Thyroid gland (tissue), 4 donors: ENCODE measurements around the gene RNF128. TPM values are rescaled to one million over a fixed set of nuclear protein-coding genes. Genes with fewer than 3 reads are reported as not detected.

Source experiments
- DNase-seq, 2 donors: peaks; one replicate each; pipeline ENCODE4 v3.0.0-alpha.2; 2019
- H3K27ac ChIP-seq, 3 donors: fragments of 200-600 bp; sonication (generic); 1 replicate in 2 of 3; 2 replicates in 1 of 3; pipeline ENCODE4 v1.5.1; 2016 to 2019; ENCODE audit warnings: mild to moderate bottlenecking in 1 of 3, moderate library complexity in 1 of 3
- H3K27me3 ChIP-seq: fragments of 200-600 bp; sonication (generic); one replicate; pipeline ENCODE4 v1.5.1; 2019
- H3K36me3 ChIP-seq, 2 donors: fragments of 200-600 bp; sonication (generic); one replicate each; pipeline ENCODE4 v1.5.1; 2016 to 2019
- H3K4me1 ChIP-seq, 2 donors: fragments of 200-600 bp; sonication (generic); one replicate each; pipeline ENCODE4 v1.5.1; 2017 to 2019
- H3K4me3 ChIP-seq, 3 donors: fragments of 200-600 bp; sonication (generic); replicated peaks in 1 of 3; 1 replicate in 2 of 3; 2 replicates in 1 of 3; pipeline ENCODE4 v1.5.1; 2016; ENCODE audit warnings: mild to moderate bottlenecking in 1 of 3
- H3K9me3 ChIP-seq: fragments of 200-600 bp; sonication (generic); one replicate; pipeline ENCODE4 v1.5.1; 2017
- POLR2A ChIP-seq, 2 donors: fragments of 450-650 bp; IDR thresholded peaks; one replicate each; pipeline ENCODE4 v1.6.1; 2017; ENCODE audit warnings: antibody characterized with exemption in 2 of 2, mild to moderate bottlenecking in 2 of 2, moderate library complexity in 1 of 2
- WGBS, 2 donors: methylation state at CpG; one replicate each; pipeline ENCODE4 v1.1.5; 2017; 5-methylcytosine and 5-hydroxymethylcytosine counted together
- intact Hi-C: fragments of 100-400 bp; cut with DNase I; formaldehyde crosslinking; loops from one replicate; pipeline ENCODE4 v1.15.1; 2023
- total RNA-seq, 4 donors: library from RNA; depleted of rRNA; stranded (reverse); fragments of >200 nt; gene quantifications; one replicate each; pipeline ENCODE4 v1.2.3, GENCODE V29; 2016
- TF ChIP-seq, protein P1 (sequence below), 6 experiments: fragments of 200-600 bp in 3 of 6; fragments of 450-650 bp in 3 of 6; sonication (generic) in 3 of 6; IDR thresholded peaks; one replicate each; pipeline ENCODE4 v1.5.1; 2016 to 2019; ENCODE audit warnings: antibody characterized with exemption in 6 of 6, mild to moderate bottlenecking in 2 of 6, inconsistent platforms in 1 of 6, moderate library complexity in 1 of 6

The RNF128 gene, protein sequence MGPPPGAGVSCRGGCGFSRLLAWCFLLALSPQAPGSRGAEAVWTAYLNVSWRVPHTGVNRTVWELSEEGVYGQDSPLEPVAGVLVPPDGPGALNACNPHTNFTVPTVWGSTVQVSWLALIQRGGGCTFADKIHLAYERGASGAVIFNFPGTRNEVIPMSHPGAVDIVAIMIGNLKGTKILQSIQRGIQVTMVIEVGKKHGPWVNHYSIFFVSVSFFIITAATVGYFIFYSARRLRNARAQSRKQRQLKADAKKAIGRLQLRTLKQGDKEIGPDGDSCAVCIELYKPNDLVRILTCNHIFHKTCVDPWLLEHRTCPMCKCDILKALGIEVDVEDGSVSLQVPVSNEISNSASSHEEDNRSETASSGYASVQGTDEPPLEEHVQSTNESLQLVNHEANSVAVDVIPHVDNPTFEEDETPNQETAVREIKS
- 10 to 100 TPM; 46.5 to 68.6 (median 63.5) TPM for total RNA-seq

DNA sequence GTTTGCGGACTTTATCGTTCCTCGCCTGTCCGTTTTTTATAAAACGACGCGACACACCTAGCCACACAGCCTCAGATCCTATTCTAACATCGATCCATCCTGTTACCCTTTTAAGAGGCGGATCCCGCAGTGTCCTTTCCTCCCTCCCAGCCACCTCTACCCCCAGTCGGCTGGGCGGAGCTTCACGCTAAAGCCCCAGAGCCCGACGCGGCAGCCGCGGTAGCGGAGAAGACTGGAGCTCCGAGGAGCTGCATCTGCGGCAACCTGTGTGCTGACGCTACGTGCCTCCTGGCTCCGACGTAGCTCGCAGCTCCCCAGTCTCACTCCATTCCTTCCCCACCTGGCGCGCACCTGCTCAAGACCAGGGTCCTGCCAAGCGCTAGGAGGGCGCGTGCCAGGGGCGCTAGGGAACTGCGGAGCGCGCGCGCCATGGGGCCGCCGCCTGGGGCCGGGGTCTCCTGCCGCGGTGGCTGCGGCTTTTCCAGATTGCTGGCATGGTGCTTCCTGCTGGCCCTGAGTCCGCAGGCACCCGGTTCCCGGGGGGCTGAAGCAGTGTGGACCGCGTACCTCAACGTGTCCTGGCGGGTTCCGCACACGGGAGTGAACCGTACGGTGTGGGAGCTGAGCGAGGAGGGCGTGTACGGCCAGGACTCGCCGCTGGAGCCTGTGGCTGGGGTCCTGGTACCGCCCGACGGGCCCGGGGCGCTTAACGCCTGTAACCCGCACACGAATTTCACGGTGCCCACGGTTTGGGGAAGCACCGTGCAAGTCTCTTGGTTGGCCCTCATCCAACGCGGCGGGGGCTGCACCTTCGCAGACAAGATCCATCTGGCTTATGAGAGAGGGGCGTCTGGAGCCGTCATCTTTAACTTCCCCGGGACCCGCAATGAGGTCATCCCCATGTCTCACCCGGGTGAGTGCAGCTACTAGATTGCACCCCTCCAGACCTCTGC lies at the start of gene RNF128:
TSS of gene RNF128 (plus strand) at position 217 of the 953 bp plus-strand sequence. CDS start at position 430, 213 bp downstream.
- Histone ChIP-seq H3K4me1 (no peaks in the 10 kb centered on the region), H3K9me3 (no peaks in the 10 kb centered on the region), H3K4me3 (peak within 1 kb of the TSS; percentile 30 to 53 (median 40)), H3K27me3 (no peaks in the 10 kb centered on the region), H3K27ac (peak within 1 kb of the TSS; percentile 74 to 88 (median 87)), H3K36me3 (no peaks in the 10 kb centered on the region)
- intact Hi-C loops: no loop called here
- 0 to 2% methylated on average over 10 to 26 of the region's 79 CpGs for WGBS, 2 donors
- peak; percentile 32 to 93 for TF ChIP-seq POLR2A (IDR thresholded peaks at IDR 0.05)
- TF ChIP-seq, protein P1, sequence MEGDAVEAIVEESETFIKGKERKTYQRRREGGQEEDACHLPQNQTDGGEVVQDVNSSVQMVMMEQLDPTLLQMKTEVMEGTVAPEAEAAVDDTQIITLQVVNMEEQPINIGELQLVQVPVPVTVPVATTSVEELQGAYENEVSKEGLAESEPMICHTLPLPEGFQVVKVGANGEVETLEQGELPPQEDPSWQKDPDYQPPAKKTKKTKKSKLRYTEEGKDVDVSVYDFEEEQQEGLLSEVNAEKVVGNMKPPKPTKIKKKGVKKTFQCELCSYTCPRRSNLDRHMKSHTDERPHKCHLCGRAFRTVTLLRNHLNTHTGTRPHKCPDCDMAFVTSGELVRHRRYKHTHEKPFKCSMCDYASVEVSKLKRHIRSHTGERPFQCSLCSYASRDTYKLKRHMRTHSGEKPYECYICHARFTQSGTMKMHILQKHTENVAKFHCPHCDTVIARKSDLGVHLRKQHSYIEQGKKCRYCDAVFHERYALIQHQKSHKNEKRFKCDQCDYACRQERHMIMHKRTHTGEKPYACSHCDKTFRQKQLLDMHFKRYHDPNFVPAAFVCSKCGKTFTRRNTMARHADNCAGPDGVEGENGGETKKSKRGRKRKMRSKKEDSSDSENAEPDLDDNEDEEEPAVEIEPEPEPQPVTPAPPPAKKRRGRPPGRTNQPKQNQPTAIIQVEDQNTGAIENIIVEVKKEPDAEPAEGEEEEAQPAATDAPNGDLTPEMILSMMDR (IDR thresholded peaks at IDR 0.05): peak in 1 of 6 experiments; percentile 18
- peak; percentile 72 to 81 for DNase-seq

DNA sequence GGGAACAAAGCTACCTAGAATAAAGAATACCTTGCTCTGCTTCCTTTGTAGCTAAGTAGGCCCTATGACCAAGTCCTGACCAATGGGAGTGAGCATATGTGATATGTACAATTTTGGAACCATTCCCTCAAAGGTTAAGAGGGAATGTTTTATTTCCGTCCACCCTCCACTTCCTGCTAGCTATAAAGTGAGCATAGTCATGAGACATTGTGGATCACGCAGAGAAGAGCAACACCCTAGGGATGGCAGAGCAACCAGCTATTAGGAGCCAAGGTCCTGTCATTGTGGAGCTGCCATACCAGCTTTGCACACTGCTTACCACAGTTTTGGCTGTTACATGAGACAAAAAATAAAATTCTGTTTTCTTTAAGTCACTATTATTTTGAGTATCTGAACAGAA lies 45.8 kb upstream of the RNF128 start:
- Histone ChIP-seq H3K4me1 (no peaks in the 10 kb centered on the region), H3K4me3 (no peak overlapping the region), H3K27me3 (no peaks in the 10 kb centered on the region), H3K36me3 (no peaks in the 10 kb centered on the region), H3K9me3 (no peaks in the 10 kb centered on the region), H3K27ac (no peak overlapping the region)
- WGBS, 2 donors: 61 to 79% methylated on average over 2 of the region's 2 CpGs
- DNase-seq: no peak
- no peak for TF ChIP-seq POLR2A (IDR thresholded peaks at IDR 0.05)
- TF ChIP-seq, protein P1 (IDR thresholded peaks at IDR 0.05): no peak
- intact Hi-C loops: no loop called here

DNA sequence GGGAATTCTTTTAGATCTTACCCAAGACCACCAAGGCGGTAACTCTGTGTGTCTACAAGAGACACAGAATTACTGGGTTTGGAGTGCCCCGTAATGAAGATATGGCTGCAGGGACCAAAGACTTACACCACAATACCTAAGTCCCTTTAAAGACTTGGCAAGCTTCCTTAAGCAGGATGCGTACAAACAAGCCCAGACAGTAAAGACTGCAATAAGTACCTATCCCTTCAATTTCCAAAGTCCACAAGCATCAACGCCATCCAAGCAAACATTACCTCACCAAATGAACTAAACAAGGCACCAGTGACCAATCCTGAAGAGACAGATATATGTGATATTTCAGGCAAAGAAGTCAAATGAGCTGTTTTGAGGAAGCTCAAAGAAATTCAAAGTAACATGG lies 42.3 kb upstream of the RNF128 start:
- no peaks in the 10 kb centered on the region for H3K36me3 ChIP-seq
- no peak for DNase-seq
- H3K27me3 ChIP-seq: no peaks in the 10 kb centered on the region
- no peak overlapping the region for H3K4me3 ChIP-seq
- H3K27ac ChIP-seq: no peak overlapping the region
- no peaks in the 10 kb centered on the region for H3K4me1 ChIP-seq
- TF ChIP-seq, protein P1 (IDR thresholded peaks at IDR 0.05): no peak
- no peak for TF ChIP-seq POLR2A (IDR thresholded peaks at IDR 0.05)
- 88% methylated on average over 4 of the region's 4 CpGs for WGBS, 2 donors
- H3K9me3 ChIP-seq: no peaks in the 10 kb centered on the region
- intact Hi-C loops: no loop called here

DNA sequence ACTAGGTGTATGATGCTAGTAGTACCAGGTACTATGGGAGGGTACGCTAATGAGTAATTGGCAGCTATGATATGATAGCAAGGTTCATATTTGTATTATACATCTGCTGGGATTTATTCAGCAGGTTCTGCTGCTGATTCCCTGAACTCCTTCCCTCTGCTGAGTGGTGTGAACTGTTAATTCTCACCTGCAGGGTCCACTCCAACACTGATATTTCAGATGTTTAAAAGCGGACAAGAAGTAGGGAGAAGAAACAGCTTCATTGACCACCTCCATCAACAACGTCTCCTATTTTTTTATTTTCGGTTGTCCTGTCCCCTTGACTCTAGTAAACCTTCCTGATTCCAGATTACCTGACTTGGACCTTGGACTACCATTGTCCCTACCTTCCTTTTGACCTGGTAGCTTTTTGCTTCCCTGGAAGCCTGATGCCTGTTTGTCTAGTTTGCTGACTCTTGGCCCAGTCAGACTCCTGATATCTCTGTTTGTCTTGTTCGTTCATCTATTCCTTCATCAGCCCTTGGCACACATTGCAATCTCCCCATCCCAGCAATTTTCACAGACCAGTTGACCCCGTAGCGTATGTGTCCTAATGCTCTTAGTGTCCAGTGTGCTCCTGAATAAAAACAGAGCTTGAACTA lies 34.0 kb upstream of the RNF128 start:
- DNase-seq: no peak
- no peak overlapping the region for H3K4me3 ChIP-seq
- WGBS, 2 donors: 79 to 83% methylated on average over 7 of the region's 7 CpGs
- H3K27ac ChIP-seq: peak overlapping the region; percentile 17 to 41 (median 35)
- no peaks in the 10 kb centered on the region for H3K27me3 ChIP-seq
- intact Hi-C loops: no loop called here
- H3K9me3 ChIP-seq: no peaks in the 10 kb centered on the region
- TF ChIP-seq POLR2A (IDR thresholded peaks at IDR 0.05): no peak
- TF ChIP-seq, protein P1 (IDR thresholded peaks at IDR 0.05): no peak
- no peaks in the 10 kb centered on the region for H3K36me3 ChIP-seq
- no peaks in the 10 kb centered on the region for H3K4me1 ChIP-seq
